GM21619 (cell line): ENCODE results near the gene PPAN.

Experiments
- ATAC-seq: cut with Tn5 transposase; IDR thresholded peaks from one replicate; pipeline ENCODE4 v1.9.1; 2021; ENCODE audit not compliant: unreplicated experiment

The PPAN gene

GRCh38 chr19:10092648-10093294 lies 13.4 kb upstream of the PPAN start:
- ATAC-seq, result no peak

DNA sequence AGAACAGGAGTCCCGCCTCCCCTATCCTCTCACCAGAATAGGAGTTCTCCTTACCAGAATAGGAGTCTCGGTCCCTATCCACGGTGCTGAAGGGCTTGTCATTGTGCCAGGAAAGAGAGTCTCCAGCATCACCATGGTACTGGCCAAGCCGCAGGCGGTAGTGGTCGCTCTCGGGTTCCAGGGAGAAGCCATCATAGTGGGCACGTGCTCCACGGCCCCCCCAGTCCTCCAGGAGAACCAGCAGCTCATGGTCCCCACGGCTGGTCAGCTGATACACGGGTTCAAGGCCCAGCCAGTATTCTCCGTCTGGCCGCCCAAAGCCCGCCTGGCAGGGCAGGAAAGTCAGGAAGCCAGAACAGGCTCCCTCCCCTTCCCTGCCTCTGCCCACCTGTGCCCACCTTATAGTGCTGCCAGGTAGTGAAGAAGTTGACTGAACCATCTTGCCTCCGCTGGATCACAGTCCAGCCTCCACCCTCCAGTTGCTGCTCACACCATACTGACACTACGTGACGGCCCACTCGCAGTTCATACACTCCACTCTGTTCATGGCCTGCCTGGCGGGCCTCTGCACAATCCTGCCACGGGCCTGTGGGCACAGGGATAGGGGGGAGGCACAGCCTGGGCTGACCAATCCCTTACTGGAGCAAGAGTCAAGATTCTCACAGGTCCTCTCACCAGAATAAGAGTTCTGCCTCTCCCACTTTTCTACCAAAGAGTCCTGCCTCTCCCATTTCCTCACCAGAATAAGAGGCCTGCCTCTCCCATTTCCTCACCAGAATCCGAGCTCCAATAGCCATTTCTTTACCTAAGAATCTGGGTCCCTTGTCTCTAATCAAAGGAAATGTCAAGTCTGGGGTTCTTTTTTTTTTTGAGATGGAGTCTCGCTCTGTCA lies 12.6 kb upstream of the PPAN start:
- ATAC-seq, result no peak

DNA sequence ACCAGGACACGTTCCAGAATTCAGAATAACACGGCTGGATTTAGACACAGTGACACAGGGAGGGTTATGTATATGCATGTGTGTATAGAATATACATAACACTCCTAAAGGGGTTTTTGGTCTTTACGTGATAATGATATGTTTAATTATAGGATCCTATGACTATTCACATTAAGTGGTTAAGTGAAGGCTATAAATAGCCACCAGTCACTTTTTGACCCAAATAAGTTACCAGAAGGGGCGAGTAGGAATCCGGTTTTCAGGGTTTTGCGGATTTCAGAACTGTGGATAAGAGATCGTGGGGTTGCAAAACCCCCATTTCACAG lies 10.6 kb upstream of the PPAN start:
- ATAC-seq, result no peak

- ATAC-seq, result peak; percentile 68
These were observed 10.1 kb upstream of the PPAN start for GRCh38 chr19:10095948-10096614.

DNA sequence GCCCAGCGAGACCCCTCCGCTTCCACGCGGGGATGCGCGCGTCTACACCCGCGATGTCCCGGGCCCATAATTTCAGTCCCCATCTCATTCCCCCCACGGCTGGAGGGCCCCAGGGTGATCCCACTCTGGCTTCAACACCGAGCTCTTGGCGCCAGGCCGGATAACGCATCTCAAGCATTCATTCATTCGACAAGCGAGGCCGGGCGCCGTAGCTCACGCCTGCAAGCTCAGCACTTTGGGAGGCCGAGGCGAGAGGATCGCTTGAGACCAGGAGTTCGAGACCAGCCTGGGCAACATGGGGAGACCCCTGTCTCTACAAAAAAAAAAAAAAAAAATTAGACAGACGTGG lies 9.6 kb upstream of the PPAN start:
- ATAC-seq, result no peak

- ATAC-seq, result no peak
These were observed 5.9 kb upstream of the PPAN start for GRCh38 chr19:10100163-10100785.

- ATAC-seq, result peak; percentile 27
These were observed 3.4 kb upstream of the PPAN start for GRCh38 chr19:10102787-10103236.

- no peak for ATAC-seq
These were observed 2.0 kb upstream of the PPAN start for GRCh38 chr19:10104130-10104513.

DNA sequence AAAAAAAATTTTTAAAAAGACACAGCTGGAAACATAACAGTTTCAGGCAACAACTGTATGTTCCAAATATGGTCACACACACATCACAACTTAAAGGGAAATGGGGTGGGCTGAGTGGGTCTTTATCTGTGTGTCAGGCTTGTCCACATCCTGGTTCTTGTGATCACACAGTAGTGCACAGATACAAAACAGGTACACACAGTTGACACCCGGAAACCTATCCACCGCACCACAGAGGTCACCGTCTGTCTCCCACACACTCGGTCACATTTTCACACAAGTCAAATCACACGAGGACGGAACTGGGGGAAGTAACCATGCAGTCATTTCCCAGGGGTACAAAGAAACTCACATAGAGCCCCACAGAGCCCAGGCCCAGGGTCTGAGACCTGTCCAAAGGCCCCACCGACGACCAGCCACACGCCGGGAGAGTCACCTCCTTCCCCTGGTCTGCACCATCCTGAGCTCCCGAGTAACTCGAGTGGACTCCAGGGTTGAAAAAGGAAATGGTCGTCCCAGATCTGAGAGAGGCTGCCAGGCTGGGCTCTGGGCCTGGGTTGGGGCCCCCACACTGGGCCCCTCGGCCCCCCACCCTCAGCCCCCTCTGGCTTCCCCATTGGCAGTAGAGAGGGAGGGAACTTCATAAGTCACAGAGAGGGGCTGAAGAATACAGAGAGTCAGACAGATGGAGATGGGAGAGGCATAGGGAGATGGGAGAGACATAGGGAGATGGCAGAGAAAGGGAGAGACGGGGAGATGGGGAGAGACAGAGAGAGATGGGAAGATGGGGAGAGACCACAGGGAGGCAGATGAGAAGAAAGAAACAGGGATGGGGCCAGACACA lies 1.3 kb upstream of the PPAN start:
- ATAC-seq, result peak; percentile 37

DNA sequence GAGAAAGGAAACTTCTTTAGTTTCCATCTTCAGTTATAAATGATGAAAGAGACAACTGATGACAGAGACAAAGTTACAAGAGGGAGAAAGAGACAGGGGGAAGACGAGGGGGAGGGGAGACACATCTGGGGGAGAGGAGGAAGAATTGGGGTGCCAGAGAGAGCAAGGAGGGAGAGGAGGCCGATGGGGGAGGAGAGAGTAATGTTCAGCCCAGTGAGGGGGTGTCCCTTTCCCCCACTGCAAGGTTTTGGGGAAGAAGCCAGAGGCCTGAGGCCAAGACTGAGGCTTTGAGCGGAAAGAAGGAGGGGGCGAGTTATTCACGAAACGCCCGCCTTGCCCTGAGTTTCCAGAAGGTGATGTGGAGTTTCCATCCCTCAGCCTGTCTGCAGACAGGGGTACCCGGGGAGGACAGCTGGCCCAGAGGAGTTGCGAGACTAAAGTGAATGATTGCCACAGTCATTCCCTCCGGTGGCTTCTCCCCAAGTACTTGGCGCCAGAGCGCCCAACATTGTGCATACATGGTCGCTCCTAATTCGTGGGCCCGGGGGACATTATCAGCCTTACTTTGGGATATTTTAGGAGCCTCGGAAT lies 558 bp upstream of the PPAN start:
- peak; percentile 16 for ATAC-seq

DNA sequence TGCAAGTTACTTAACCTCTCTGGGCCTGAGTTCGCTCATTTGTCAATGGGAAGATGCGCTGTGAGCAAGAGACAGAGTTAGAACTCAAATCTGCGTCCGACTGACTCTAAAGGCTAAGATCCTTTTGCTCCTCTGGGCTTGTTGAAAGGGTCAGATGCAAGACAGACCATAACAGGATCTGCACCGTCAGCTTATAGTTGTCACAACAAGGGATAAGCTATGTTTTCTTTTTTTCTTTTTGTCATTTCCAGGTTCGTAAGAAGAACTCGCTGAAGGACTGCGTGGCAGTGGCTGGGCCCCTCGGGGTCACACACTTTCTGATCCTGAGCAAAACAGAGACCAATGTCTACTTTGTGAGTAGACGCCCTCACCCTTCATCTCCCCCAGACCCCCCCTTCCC lies 1.1 kb downstream of the PPAN start:
- no peak for ATAC-seq

GRCh38 chr19:10107817-10108367 lies 1.7 kb downstream of the PPAN start:
- ATAC-seq, result no peak

DNA sequence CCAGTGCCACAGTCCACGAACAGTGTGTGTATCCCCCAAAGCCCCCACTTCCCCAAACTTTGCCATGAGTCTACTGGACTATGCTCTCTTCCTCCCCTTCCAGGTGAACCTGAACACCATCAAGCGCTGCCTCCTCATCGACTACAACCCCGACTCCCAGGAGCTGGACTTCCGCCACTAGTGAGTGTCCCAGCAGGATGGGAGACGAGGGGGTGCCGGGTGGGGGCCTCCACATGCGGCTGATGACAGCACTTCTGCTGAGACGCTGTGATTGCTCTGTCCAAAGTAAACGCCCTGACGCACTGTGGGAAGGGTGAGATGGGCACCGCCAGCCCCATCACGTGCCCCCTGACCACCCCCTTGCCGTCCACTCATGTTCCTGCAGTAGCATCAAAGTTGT lies 3.4 kb downstream of the PPAN start:
- no peak for ATAC-seq

DNA sequence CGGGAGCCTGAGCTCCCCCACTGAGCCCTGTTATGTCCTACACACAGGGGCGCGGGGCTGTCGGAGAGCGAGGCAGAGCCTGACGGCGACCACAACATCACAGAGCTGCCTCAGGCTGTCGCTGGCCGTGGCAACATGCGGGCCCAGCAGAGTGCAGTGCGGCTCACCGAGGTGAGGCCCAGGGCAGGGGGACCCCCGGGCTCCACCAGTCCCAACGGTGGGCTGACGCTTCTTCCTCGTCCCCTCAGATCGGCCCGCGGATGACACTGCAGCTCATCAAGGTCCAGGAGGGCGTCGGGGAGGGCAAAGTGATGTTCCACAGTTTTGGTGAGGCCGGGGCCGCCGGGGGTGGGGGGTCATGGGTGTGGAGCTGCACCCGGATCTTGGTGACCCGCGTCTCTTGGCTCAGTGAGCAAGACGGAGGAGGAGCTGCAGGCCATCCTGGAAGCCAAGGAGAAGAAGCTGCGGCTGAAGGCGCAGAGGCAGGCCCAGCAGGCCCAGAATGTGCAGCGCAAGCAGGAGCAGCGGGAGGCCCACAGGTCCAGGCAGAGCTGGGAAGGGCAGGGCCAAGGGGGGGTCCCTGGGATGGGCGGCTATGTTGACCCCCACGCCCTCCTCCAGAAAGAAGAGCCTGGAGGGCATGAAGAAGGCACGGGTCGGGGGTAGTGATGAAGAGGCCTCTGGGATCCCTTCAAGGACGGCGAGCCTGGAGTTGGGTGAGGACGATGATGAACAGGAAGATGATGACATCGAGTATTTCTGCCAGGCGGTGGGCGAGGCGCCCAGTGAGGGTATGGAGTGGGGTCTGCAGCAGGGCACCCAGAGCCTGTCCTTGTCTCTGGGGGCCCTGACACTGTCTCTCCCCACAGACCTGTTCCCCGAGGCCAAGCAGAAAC lies 4.2 kb downstream of the PPAN start:
- no peak for ATAC-seq

DNA sequence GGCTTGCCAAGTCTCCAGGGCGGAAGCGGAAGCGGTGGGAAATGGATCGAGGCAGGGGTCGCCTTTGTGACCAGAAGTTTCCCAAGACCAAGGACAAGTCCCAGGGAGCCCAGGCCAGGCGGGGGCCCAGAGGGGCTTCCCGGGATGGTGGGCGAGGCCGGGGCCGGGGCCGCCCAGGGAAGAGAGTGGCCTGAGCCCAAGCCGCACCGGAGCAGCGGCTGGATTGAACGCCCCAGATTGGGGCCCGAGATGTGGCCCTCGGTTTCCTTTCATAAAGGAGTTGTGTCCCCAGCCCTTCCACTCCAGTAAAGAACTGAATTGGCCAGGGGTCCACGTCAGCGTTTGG lies 4.8 kb downstream of the PPAN start:
- no peak for ATAC-seq

- no peak for ATAC-seq
These were observed 5.2 kb downstream of the PPAN start, which contains the start of gene P2RY11 for GRCh38 chr19:10111405-10111811. Gene P2RY11, plus strand, starts transcription at chr19:10111693. Its CDS starts 29 bp downstream, at chr19:10111722.

DNA sequence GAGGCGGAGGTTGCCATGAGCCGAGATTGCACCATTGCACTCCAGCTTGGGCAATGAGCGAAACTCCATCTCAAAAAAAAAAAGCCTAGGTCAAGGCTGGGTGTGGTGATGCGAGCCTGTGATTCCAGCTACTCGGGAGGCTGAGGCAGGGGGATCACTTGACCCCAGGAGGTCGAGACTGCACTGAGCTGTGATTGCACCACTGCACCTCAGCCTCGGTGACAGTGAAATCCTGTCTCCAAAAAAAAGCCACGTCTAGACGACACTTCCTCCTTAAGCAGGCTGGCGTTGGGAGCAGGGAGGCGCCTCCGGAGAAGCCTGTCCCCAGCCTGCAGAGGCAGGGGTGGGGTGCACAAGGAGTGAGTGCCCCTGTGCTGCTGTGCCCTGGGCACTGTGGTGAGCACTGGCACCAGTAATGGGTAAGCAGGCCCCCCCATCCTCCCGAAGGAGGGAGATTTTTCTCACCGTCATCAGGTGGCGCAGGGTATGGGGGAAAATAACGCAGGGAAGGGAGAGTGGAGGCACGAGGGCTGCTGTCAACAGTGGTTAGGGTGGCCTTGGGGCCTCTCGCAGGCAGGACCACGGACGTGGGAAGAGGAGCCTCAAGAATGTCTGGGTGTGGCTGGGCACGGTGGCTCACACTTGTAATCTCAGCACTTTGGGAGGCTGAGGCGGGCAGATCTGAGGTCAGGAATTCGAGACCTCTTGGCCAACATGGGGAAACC lies 6.0 kb downstream of the PPAN start:
- no peak for ATAC-seq

DNA sequence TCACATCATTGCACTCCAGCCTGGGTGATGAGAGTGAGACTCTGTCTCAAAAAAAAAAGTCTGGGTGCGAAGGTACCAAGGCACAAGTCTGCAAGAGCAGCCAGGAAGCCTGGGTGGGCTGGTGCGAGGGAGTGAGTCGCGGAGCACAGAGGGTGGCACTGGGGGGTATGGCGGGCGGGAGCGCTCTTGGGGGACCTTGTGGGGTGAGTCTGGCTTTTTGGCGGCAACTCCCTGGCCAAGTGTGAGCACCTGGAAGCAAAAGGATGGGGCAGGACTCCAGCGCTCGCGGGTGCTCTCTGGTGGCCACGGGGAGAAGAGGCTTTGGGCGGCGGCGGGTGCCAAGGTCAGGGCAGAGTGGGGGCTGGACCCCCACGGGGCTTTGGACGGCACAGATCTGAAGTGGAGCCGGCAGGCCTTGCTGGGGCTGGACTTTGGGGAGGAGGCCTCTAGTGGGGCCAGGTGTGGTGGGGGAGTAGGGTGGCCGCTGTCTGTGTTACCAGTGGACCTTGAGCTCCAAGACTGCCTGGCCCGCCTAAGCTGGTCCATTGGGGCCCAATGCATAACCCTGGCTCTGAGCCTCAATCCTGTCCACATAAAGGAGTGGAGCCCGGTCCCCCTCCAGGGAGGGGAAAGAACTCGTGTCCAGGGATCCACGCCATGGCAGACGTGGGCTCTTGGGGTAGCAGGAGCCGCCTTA lies 6.9 kb downstream of the PPAN start:
- no peak for ATAC-seq
